ENCODE data around the gene NAT8.
"Not testable (repeated sequence)": the region's sequence is repeated elsewhere in the genome, so short reads cannot be mapped to it uniquely, and the experiment has no call there.

NAT8 gene

DNA sequence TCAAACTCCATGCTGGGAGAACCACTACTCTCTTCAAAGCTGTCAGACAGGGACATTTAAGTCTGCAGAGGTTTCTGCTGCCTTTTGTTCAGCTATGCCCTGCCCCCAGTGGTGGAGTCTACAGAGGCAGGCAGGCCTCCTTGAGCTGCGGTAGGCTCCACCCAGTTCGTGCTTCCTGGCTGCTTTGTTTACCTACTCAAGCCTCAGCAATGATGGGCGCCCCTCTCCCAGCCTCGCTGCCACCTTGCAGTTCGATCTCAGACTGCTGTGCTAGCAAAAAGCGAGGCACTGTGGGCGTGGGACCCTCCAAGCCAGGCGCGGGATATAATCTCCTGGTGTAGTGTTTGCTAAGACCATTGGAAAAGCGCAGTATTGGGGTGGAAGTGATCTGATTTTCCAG is 5.5 kb upstream of the NAT8 start:
- not testable (repeated sequence) for H2BK5ac ChIP-seq (ENCODE audit: low read depth, low read length, poor library complexity, severe bottlenecking); DNase-seq; H4K8ac ChIP-seq (ENCODE audit: low read length); H3K9ac ChIP-seq (ENCODE audit: low read length); H3K36me3 ChIP-seq (ENCODE audit: control insufficient read depth in 1 of 2, insufficient read depth in 2 of 2, low read depth in 1 of 2, low read length in 2 of 2); H3K4ac ChIP-seq (ENCODE audit: low read depth in 1 of 2, low read length in 2 of 2); H2BK15ac ChIP-seq (ENCODE audit: low read depth, poor library complexity, severe bottlenecking); H3K14ac ChIP-seq (ENCODE audit: low read length in 2 of 2); H3K4me1 ChIP-seq (ENCODE audit: control insufficient read depth, insufficient read depth, low read depth, low read length); H3K27ac ChIP-seq (ENCODE audit: low read length, poor library complexity, severe bottlenecking); H3K4me2 ChIP-seq (ENCODE audit: low read length, poor library complexity, severe bottlenecking); H2BK12ac ChIP-seq (ENCODE audit: low read length in 2 of 2); H3K18ac ChIP-seq (ENCODE audit: low read depth in 1 of 2, low read length in 2 of 2); H2BK120ac ChIP-seq (ENCODE audit: low read depth, low read length); H2AFZ ChIP-seq (ENCODE audit: low read depth, low read length); H3K4me3 ChIP-seq (ENCODE audit: insufficient read depth in 1 of 2, low read depth in 1 of 2, low read length in 2 of 2); H3K9me3 ChIP-seq (ENCODE audit: control insufficient read depth, low read length); H3K23ac ChIP-seq (ENCODE audit: low read length in 2 of 2); H4K91ac ChIP-seq (ENCODE audit: low read length); H2AK5ac ChIP-seq (ENCODE audit: low read length, severe bottlenecking); H3K79me1 ChIP-seq (replicated peaks; ENCODE audit: low read length, poor library complexity, severe bottlenecking)
- H3K27me3 ChIP-seq (ENCODE audit: control insufficient read depth in 1 of 2, insufficient read depth in 1 of 2, low read length in 2 of 2) = peaks cover 9 to 47% of the 10 kb centered on the region in 2 experiments
- 81% methylated on average over 9 of the region's 10 CpGs for WGBS

- Histone ChIP-seq H4K8ac (ENCODE audit: low read length) (no peak overlapping the region), H3K36me3 (ENCODE audit: control insufficient read depth in 1 of 2, insufficient read depth in 2 of 2, low read depth in 1 of 2, low read length in 2 of 2) (no peaks in the 10 kb centered on the region), H2AFZ (ENCODE audit: low read depth, low read length) (no peak overlapping the region), H2BK5ac (ENCODE audit: low read depth, low read length, poor library complexity, severe bottlenecking) (no peak overlapping the region), H2BK12ac (ENCODE audit: low read length in 2 of 2) (no peak overlapping the region), H2BK120ac (ENCODE audit: low read depth, low read length) (no peak overlapping the region), H3K18ac (ENCODE audit: low read depth in 1 of 2, low read length in 2 of 2) (no peak overlapping the region), H4K91ac (ENCODE audit: low read length) (no peak overlapping the region), H2BK15ac (ENCODE audit: low read depth, poor library complexity, severe bottlenecking) (no peak overlapping the region), H3K4me2 (ENCODE audit: low read length, poor library complexity, severe bottlenecking) (no peak overlapping the region), H3K27ac (ENCODE audit: low read length, poor library complexity, severe bottlenecking) (no peak overlapping the region), H3K4me1 (ENCODE audit: control insufficient read depth, insufficient read depth, low read depth, low read length) (peaks cover 13% of the 10 kb centered on the region), H3K9me3 (ENCODE audit: control insufficient read depth, low read length) (peaks cover 5% of the 10 kb centered on the region), H3K14ac (ENCODE audit: low read length in 2 of 2) (no peak overlapping the region), H2AK5ac (ENCODE audit: low read length, severe bottlenecking) (no peak overlapping the region), H3K9ac (ENCODE audit: low read length) (no peak overlapping the region), H3K23ac (ENCODE audit: low read length in 2 of 2) (no peak overlapping the region), H3K27me3 (ENCODE audit: control insufficient read depth in 1 of 2, insufficient read depth in 1 of 2, low read length in 2 of 2) (peaks cover 23 to 52% of the 10 kb centered on the region in 2 experiments), H3K4me3 (ENCODE audit: insufficient read depth in 1 of 2, low read depth in 1 of 2, low read length in 2 of 2) (no peak overlapping the region), H3K4ac (ENCODE audit: low read depth in 1 of 2, low read length in 2 of 2) (no peak overlapping the region), H3K79me1 (replicated peaks; ENCODE audit: low read length, poor library complexity, severe bottlenecking) (no peaks in the 10 kb centered on the region)
- DNase-seq = no peak
- WGBS = 99% methylated on average over 3 of the region's 3 CpGs
Observed at GRCh38 chr2:73641767-73642062, 507 bp downstream of the NAT8 start.

DNA sequence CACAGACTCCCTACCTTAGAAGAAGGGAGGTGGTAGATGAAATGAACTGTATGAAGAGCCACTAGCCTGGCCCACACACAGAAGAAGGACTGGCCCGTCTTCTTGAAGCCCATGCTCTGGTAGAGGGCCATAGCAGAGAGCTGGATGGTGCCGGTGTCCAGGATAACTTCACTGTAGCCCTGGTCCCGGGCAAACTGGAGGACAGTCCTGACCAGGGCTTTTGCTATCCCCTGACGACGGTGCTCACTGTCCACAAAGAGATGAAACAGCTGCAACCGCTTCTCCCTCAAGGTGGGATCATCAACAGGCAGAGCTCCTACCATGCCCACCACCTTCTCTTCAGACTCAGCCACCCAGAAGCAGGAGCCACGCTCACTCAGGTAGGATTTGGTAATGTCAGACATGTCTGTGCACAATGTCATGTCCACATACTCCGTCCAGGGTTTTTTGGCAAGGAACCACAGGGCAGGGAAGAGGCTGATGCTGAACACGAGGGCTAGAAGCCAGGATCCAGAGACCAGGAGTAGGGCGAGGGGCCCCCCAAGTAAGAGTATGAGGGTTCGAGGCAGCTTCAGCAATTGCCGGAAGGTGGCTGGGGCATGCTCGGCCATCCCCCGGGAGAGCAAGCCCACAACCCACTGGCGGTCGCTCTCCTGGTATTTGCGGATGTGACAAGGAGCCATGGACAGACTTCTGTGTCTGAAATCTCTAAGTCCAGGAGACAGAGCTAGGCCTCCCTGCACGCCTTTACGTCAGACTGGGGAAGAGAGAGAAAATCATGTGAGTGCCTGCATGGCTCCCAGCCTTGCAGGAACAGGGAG is 1.1 kb downstream of the NAT8 start:
- H2AFZ ChIP-seq (ENCODE audit: low read depth, low read length) = no peak overlapping the region
- no peak overlapping the region for H3K23ac ChIP-seq (ENCODE audit: low read length in 2 of 2)
- H3K9me3 ChIP-seq (ENCODE audit: control insufficient read depth, low read length) = peaks cover 5% of the 10 kb centered on the region
- no peak overlapping the region for H3K27ac ChIP-seq (ENCODE audit: low read length, poor library complexity, severe bottlenecking)
- no peak overlapping the region for H3K9ac ChIP-seq (ENCODE audit: low read length)
- no peak overlapping the region for H3K14ac ChIP-seq (ENCODE audit: low read length in 2 of 2)
- no peak overlapping the region for H2BK12ac ChIP-seq (ENCODE audit: low read length in 2 of 2)
- no peak overlapping the region for H4K8ac ChIP-seq (ENCODE audit: low read length)
- H4K91ac ChIP-seq (ENCODE audit: low read length) = no peak overlapping the region
- H3K4me3 ChIP-seq (ENCODE audit: insufficient read depth in 1 of 2, low read depth in 1 of 2, low read length in 2 of 2) = no peak overlapping the region
- no peak for DNase-seq
- no peak overlapping the region for H2BK15ac ChIP-seq (ENCODE audit: low read depth, poor library complexity, severe bottlenecking)
- no peak overlapping the region for H3K18ac ChIP-seq (ENCODE audit: low read depth in 1 of 2, low read length in 2 of 2)
- no peak overlapping the region for H2AK5ac ChIP-seq (ENCODE audit: low read length, severe bottlenecking)
- 86% methylated on average over 19 of the region's 19 CpGs for WGBS
- H3K4me2 ChIP-seq (ENCODE audit: low read length, poor library complexity, severe bottlenecking) = no peak overlapping the region
- H2BK120ac ChIP-seq (ENCODE audit: low read depth, low read length) = no peak overlapping the region
- no peak overlapping the region for H3K4ac ChIP-seq (ENCODE audit: low read depth in 1 of 2, low read length in 2 of 2)
- peaks cover 23 to 53% of the 10 kb centered on the region in 2 experiments for H3K27me3 ChIP-seq (ENCODE audit: control insufficient read depth in 1 of 2, insufficient read depth in 1 of 2, low read length in 2 of 2)
- H3K79me1 ChIP-seq (replicated peaks; ENCODE audit: low read length, poor library complexity, severe bottlenecking) = no peaks in the 10 kb centered on the region
- H2BK5ac ChIP-seq (ENCODE audit: low read depth, low read length, poor library complexity, severe bottlenecking) = no peak overlapping the region
- no peaks in the 10 kb centered on the region for H3K36me3 ChIP-seq (ENCODE audit: control insufficient read depth in 1 of 2, insufficient read depth in 2 of 2, low read depth in 1 of 2, low read length in 2 of 2)
- H3K4me1 ChIP-seq (ENCODE audit: control insufficient read depth, insufficient read depth, low read depth, low read length) = peaks cover 13% of the 10 kb centered on the region

GRCh38 chr2:73640511-73640911 is 1.7 kb downstream of the NAT8 start:
- H2BK12ac ChIP-seq (ENCODE audit: low read length in 2 of 2) = no peak overlapping the region
- WGBS = 63% methylated on average over 1 of the region's 1 CpG
- no peak overlapping the region for H3K27ac ChIP-seq (ENCODE audit: low read length, poor library complexity, severe bottlenecking)
- H3K9me3 ChIP-seq (ENCODE audit: control insufficient read depth, low read length) = peaks cover 5% of the 10 kb centered on the region
- H2AFZ ChIP-seq (ENCODE audit: low read depth, low read length) = no peak overlapping the region
- H3K4me1 ChIP-seq (ENCODE audit: control insufficient read depth, insufficient read depth, low read depth, low read length) = peaks cover 13% of the 10 kb centered on the region
- H2BK15ac ChIP-seq (ENCODE audit: low read depth, poor library complexity, severe bottlenecking) = no peak overlapping the region
- H4K8ac ChIP-seq (ENCODE audit: low read length) = no peak overlapping the region
- no peaks in the 10 kb centered on the region for H3K36me3 ChIP-seq (ENCODE audit: control insufficient read depth in 1 of 2, insufficient read depth in 2 of 2, low read depth in 1 of 2, low read length in 2 of 2)
- no peak overlapping the region for H2AK5ac ChIP-seq (ENCODE audit: low read length, severe bottlenecking)
- no peak overlapping the region for H3K9ac ChIP-seq (ENCODE audit: low read length)
- peaks cover 23 to 58% of the 10 kb centered on the region in 2 experiments for H3K27me3 ChIP-seq (ENCODE audit: control insufficient read depth in 1 of 2, insufficient read depth in 1 of 2, low read length in 2 of 2)
- no peaks in the 10 kb centered on the region for H3K79me1 ChIP-seq (replicated peaks; ENCODE audit: low read length, poor library complexity, severe bottlenecking)
- no peak overlapping the region for H2BK120ac ChIP-seq (ENCODE audit: low read depth, low read length)
- H3K23ac ChIP-seq (ENCODE audit: low read length in 2 of 2) = no peak overlapping the region
- no peak overlapping the region for H3K4me2 ChIP-seq (ENCODE audit: low read length, poor library complexity, severe bottlenecking)
- H3K4ac ChIP-seq (ENCODE audit: low read depth in 1 of 2, low read length in 2 of 2) = no peak overlapping the region
- H3K18ac ChIP-seq (ENCODE audit: low read depth in 1 of 2, low read length in 2 of 2) = no peak overlapping the region
- H2BK5ac ChIP-seq (ENCODE audit: low read depth, low read length, poor library complexity, severe bottlenecking) = no peak overlapping the region
- no peak overlapping the region for H3K4me3 ChIP-seq (ENCODE audit: insufficient read depth in 1 of 2, low read depth in 1 of 2, low read length in 2 of 2)
- no peak overlapping the region for H4K91ac ChIP-seq (ENCODE audit: low read length)
- DNase-seq = peak; percentile 22
- H3K14ac ChIP-seq (ENCODE audit: low read length in 2 of 2) = no peak overlapping the region

Measured in mesenchymal stem cell (in vitro differentiated cells and primary cell).